Mammary epithelial cell (primary cell): ENCODE measurements around the gene PAK4.

Experiments
- CTCF ChIP-seq, 2 donors: IDR thresholded peaks in 1 of 2; conservative IDR thresholded peaks in 1 of 2; 2 replicates each; pipeline ENCODE4 v1.5.1; 2011 to 2012; ENCODE audit warnings: inconsistent platforms in 2 of 2, low read length in 2 of 2, mild to moderate bottlenecking in 2 of 2, control low read depth in 1 of 2, low read depth in 1 of 2; ENCODE audit not compliant: insufficient read depth in 1 of 2; ENCODE audit errors: extremely low read depth in 1 of 2
- EZH2 ChIP-seq: IDR thresholded peaks from 2 replicates; pipeline ENCODE4 v1.6.1; 2012; ENCODE audit warnings: low read length, inconsistent platforms, borderline replicate concordance

DNA sequence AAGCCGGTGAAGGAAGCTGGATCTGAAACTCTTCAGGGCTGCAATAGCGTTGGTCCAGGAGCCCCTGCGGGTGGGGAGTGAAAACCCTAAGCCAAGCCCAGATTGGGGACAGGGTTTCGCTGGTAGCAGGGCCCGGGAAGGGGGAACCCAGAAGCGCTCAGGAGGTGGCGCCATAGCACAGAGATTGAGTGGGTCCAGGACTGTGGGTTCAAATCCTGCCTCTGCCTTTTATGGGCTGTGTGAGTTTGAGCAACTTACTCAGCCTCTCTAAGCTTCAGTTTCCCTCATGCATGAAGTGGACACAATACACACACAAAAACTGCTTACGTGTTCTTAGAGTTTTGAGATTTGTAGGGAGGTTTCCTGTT, 86.8 kb downstream of the PAK4 start:
- TF ChIP-seq EZH2, result no peak
- TF ChIP-seq CTCF (conservative IDR thresholded peaks at IDR 0.05 in 1 of 2, IDR thresholded peaks at IDR 0.05 in 1 of 2; ENCODE audit: extremely low read depth in 1 of 2, insufficient read depth in 1 of 2, low read depth in 1 of 2, low read length in 2 of 2), result peak in 1 of 2 donors; percentile 32
